C4-2B (cell line): ENCODE measurements around the gene NUDT4.

Experiments used
- H3K27ac ChIP-seq: fragments of 450-650 bp; 2 replicates; pipeline ENCODE4 v1.5.1; 2017
- CTCF ChIP-seq: fragments of 450-650 bp; conservative IDR thresholded peaks from 2 replicates; pipeline ENCODE4 v1.5.1; 2017; ENCODE audit warnings: mild to moderate bottlenecking
- ZFX ChIP-seq: fragments of 450-650 bp; IDR thresholded peaks from 2 replicates; pipeline ENCODE4 v1.6.1; 2017

NUDT4 gene

GRCh38 chr12:93415723-93416464 lies 38.2 kb downstream of the NUDT4 start:
- H3K27ac ChIP-seq: peak overlapping the region; percentile 8; the same call in 1 of the 2 replicates
- TF ChIP-seq ZFX: no peak
- no peak for TF ChIP-seq CTCF

- H3K27ac ChIP-seq: no peak overlapping the region
These were observed 40.3 kb downstream of the NUDT4 start for GRCh38 chr12:93417967-93418480.

GRCh38 chr12:93419388-93420034 lies 41.8 kb downstream of the NUDT4 start:
- peak overlapping the region; percentile 37; the same call in 1 of the 2 replicates for H3K27ac ChIP-seq
- TF ChIP-seq ZFX: no peak
- peak; percentile 73 for TF ChIP-seq CTCF

More at GRCh38 chr12:93417967-93418480, 40.3 kb downstream of the NUDT4 start:
- TF ChIP-seq CTCF (no peak), ZFX (no peak)

GRCh38 chr12:93422050-93422449 lies 44.3 kb downstream of the NUDT4 start:
- H3K27ac ChIP-seq: no peak overlapping the region
- TF ChIP-seq ZFX: no peak
- TF ChIP-seq CTCF: no peak

DNA sequence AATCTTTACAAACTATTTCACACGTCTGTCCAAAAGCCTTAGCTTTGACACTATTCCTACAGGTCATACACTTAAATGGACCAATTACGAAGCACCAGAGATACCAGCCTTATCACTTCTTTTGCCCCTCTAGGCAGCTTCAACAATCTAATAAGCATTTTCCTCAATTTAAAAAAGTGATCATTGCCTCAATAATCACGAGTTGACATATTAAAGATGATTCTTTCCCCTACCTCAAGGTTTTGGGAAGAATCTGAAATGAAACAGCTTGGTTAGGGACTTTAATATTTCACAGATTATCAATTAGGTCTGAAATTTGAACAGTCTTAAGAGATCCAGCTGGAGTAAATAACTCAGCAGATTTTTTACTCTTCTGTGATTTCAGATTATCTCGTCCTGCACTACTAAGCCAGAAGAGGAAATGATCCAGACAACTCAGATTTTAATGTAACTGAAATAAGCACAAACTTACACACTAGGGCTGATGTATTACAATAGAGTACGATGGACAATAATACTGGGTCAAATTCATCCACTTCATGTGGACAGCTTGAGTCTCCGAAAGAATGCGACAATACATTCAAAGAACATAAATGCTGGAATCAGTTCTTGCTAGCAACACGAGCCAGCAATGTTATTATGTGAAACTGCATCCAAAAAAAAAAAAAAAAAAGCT lies 48.1 kb downstream of the NUDT4 start:
- TF ChIP-seq ZFX (no peak), CTCF (no peak)
- no peak overlapping the region for H3K27ac ChIP-seq

- H3K27ac ChIP-seq: no peak overlapping the region; the same call in 1 of the 2 replicates
- TF ChIP-seq CTCF (no peak), ZFX (no peak)
These were observed 48.7 kb downstream of the NUDT4 start for GRCh38 chr12:93426412-93426805.
